Thymus (tissue), 14 donors: ENCODE data around the gene B4GALT1. TPM values are rescaled to one million over a fixed set of nuclear protein-coding genes. Genes with fewer than 3 reads are reported as not detected.
A peak's percentile ranks its signal among the peaks of the same experiment; 100 is the strongest.

Experiments used
- DNase-seq, 9 donors: peaks; one replicate each; pipeline ENCODE4 v3.0.0-alpha.2; 2013; ENCODE audit warnings: low spot score in 9 of 9, low read depth in 6 of 9, missing footprints in 1 of 9
- H3K27ac ChIP-seq, 2 donors: one replicate each; pipeline ENCODE4 v1.5.1; 2013; ENCODE audit warnings: control low read depth in 1 of 2, low read depth in 1 of 2, low read length in 1 of 2, mild to moderate bottlenecking in 1 of 2, moderate library complexity in 1 of 2
- H3K27me3 ChIP-seq, 2 donors: one replicate each; pipeline ENCODE4 v1.5.1; 2013; ENCODE audit warnings: low read length in 1 of 2; ENCODE audit not compliant: control insufficient read depth in 2 of 2, insufficient read depth in 1 of 2
- H3K36me3 ChIP-seq, 2 donors: one replicate each; pipeline ENCODE4 v1.5.1; 2013; ENCODE audit warnings: low read length in 1 of 2, mild to moderate bottlenecking in 1 of 2, moderate library complexity in 1 of 2; ENCODE audit not compliant: control insufficient read depth in 2 of 2, insufficient read depth in 2 of 2
- H3K4me1 ChIP-seq, 2 donors: one replicate each; pipeline ENCODE4 v1.5.1; 2013; ENCODE audit warnings: low read length in 2 of 2; ENCODE audit not compliant: control insufficient read depth in 2 of 2, insufficient read depth in 2 of 2
- H3K4me3 ChIP-seq, 2 donors: one replicate each; pipeline ENCODE4 v1.5.1; 2013; ENCODE audit warnings: low read length in 2 of 2, control low read depth in 1 of 2, mild to moderate bottlenecking in 1 of 2
- H3K9me3 ChIP-seq, 2 donors: one replicate each; pipeline ENCODE4 v1.5.1; 2013; ENCODE audit warnings: low read length in 1 of 2, mild to moderate bottlenecking in 1 of 2; ENCODE audit not compliant: control insufficient read depth in 2 of 2, insufficient read depth in 1 of 2
- WGBS: extraction: QIAGEN DNeasy Blood & Tissue Kit; methylation state at CpG from one replicate; pipeline ENCODE4 v1.1.7; 2013; 5-methylcytosine and 5-hydroxymethylcytosine counted together
- long read RNA-seq, 10 donors: transcript quantifications; one replicate each; lab custom pipeline, GENCODE V29; 2026
- polyA plus RNA-seq: library from polyadenylated mRNA; stranded (reverse); fragments of 200-250 nt; gene quantifications from one replicate; pipeline ENCODE4 v1.2.3, GENCODE V29; 2013
- total RNA-seq: library from RNA; stranded (reverse); fragments of 120-200 nt; gene quantifications from one replicate; pipeline ENCODE4 v1.2.4, GENCODE V29; 2013
- donor health status: healthy.

Gene B4GALT1, protein sequence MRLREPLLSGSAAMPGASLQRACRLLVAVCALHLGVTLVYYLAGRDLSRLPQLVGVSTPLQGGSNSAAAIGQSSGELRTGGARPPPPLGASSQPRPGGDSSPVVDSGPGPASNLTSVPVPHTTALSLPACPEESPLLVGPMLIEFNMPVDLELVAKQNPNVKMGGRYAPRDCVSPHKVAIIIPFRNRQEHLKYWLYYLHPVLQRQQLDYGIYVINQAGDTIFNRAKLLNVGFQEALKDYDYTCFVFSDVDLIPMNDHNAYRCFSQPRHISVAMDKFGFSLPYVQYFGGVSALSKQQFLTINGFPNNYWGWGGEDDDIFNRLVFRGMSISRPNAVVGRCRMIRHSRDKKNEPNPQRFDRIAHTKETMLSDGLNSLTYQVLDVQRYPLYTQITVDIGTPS
- 6.9 TPM for total RNA-seq
- polyA plus RNA-seq, result 37.1 TPM
- long read RNA-seq, donor 1, full-length matches to known transcripts, result 2 of 2 reads
- long read RNA-seq, donor 1, partial matches to known transcripts, result 0 of 2 reads
- long read RNA-seq, donor 1, other reads (novel, unspliced or antisense), result 0 of 2 reads
- long read RNA-seq, donor 2, result 0 reads
- long read RNA-seq, donor 3, full-length matches to known transcripts, result 12 of 12 reads
- long read RNA-seq, donor 3, partial matches to known transcripts, result 0 of 12 reads
- long read RNA-seq, donor 3, other reads (novel, unspliced or antisense), result 0 of 12 reads
- long read RNA-seq, donor 4, full-length matches to known transcripts, result 5 of 5 reads
- long read RNA-seq, donor 4, partial matches to known transcripts, result 0 of 5 reads
- long read RNA-seq, donor 4, other reads (novel, unspliced or antisense), result 0 of 5 reads
- long read RNA-seq, donor 5, full-length matches to known transcripts, result 11 of 11 reads
- long read RNA-seq, donor 5, partial matches to known transcripts, result 0 of 11 reads
- long read RNA-seq, donor 5, other reads (novel, unspliced or antisense), result 0 of 11 reads
- long read RNA-seq, donor 6, full-length matches to known transcripts, result 7 of 7 reads
- long read RNA-seq, donor 6, partial matches to known transcripts, result 0 of 7 reads
- long read RNA-seq, donor 6, other reads (novel, unspliced or antisense), result 0 of 7 reads
- long read RNA-seq, donor 7, full-length matches to known transcripts, result 6 of 6 reads
- long read RNA-seq, donor 7, partial matches to known transcripts, result 0 of 6 reads
- long read RNA-seq, donor 7, other reads (novel, unspliced or antisense), result 0 of 6 reads
- long read RNA-seq, donor 8, full-length matches to known transcripts, result 5 of 5 reads
- long read RNA-seq, donor 8, partial matches to known transcripts, result 0 of 5 reads
- long read RNA-seq, donor 8, other reads (novel, unspliced or antisense), result 0 of 5 reads
- long read RNA-seq, donor 9, full-length matches to known transcripts, result 7 of 7 reads
- long read RNA-seq, donor 9, partial matches to known transcripts, result 0 of 7 reads
- long read RNA-seq, donor 9, other reads (novel, unspliced or antisense), result 0 of 7 reads
- long read RNA-seq, donor 10, full-length matches to known transcripts, result 17 of 17 reads
- long read RNA-seq, donor 10, partial matches to known transcripts, result 0 of 17 reads
- long read RNA-seq, donor 10, other reads (novel, unspliced or antisense), result 0 of 17 reads

DNA sequence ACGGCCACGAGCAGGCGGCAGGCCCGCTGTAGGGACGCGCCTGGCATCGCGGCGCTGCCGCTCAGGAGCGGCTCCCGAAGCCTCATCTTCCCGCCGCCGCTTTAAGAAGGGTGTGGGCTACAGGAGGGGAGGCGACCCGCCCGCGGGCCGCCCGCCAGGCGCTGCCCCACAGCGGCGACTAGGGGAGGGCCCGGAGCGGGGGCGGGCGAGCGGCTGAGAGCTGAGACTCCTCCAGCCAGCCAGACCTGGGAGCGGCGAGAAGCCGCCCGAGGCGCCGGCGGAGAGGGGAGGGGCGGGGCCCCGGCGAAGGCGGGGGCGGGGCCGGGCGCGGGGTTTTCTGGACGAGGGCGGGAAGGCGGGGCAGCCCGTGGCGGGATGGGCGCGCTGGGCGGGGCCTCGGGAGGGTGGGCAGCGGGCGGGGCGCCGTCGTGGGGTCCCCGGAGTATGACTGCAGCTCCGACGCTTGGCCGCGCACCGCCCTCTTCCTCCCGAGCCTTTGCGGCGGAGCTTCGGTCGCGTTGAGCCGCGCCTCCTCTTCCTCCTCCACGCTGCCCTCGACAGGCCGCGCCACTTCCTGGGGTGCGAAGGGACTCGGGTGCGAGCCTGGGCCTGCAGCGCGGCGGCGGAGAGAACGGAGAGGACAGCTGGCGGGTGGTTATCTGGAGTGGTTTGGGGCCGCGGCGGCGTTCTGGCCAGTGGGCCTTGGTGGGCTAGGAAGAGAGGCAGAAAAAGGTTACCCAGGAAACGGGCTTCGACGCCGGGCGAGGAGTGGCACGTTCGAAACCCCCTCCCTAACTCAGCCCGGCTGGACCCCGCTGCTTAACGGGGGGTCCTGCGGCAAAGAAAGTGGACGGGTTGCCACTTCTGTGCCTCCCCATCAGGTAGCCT is at the start of gene B4GALT1:
B4GALT1 (minus strand) TSS at position 253 of the 888 bp plus-strand sequence; CDS start at position 86, 167 bp downstream.
- no peaks in the 10 kb centered on the region for H3K9me3 ChIP-seq
- peak in 8 of 9 donors; percentile 75 to 96 (median 90) for DNase-seq
- H3K36me3 ChIP-seq, result no peaks in the 10 kb centered on the region
- peak within 1 kb of the TSS; percentile 75 to 88 for H3K4me3 ChIP-seq
- H3K27me3 ChIP-seq, result no peaks in the 10 kb centered on the region
- H3K4me1 ChIP-seq, result peaks cover 38 to 45% of the 10 kb centered on the region in 2 donors
- peak within 1 kb of the TSS; percentile 85 to 98 for H3K27ac ChIP-seq
- 1% methylated on average over 101 of the region's 101 CpGs for whole genome bisulfite sequencing

DNA sequence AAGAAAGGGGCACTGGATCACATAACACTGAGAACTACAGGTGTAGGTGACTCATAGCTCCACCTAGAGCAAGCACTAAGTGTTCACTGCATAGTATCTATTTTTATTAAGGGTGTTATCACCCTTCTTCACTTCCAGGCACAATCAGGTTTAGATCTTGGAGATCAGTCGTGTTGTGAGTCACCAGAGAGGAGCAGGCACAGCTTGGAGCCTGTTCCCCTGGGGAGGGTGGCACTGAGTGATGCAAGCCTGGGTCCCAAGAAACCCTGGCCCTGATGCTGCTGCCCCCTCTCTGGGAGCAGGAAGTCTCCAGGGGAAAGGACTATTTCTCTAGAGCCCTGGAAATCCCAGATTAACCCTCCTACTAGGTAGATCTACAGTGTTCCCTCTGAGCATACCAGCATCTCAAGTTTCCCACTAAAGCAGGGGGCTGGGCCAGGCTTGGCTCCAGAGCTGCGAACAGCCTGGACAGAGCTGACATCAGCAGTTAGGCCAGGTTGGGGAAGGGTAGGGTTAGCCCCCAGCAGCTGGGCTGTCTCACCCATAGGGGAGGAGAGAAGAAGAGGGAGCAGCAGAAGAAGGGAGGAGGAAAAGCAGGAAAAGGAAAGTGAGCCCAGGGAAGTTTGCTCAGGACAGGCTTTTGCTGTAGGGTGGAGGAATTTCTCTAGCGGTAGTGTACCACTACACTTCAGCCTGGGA is 44.7 kb upstream of the B4GALT1 start:
- no peak for DNase-seq
- peaks cover 0 to 5% of the 10 kb centered on the region in 2 donors for H3K4me1 ChIP-seq
- H3K36me3 ChIP-seq, result no peaks in the 10 kb centered on the region
- H3K27me3 ChIP-seq, result no peaks in the 10 kb centered on the region
- no peaks in the 10 kb centered on the region for H3K9me3 ChIP-seq
- WGBS, result 91% methylated on average over 3 of the region's 3 CpGs
- H3K27ac ChIP-seq, result peak overlapping the region in 1 of 2 donors; percentile 1
- H3K4me3 ChIP-seq, result no peak overlapping the region

- no peak for DNase-seq
- H3K36me3 ChIP-seq, result no peaks in the 10 kb centered on the region
- 98% methylated on average over 4 of the region's 4 CpGs for WGBS
- no peak overlapping the region for H3K4me3 ChIP-seq
- H3K27me3 ChIP-seq, result no peaks in the 10 kb centered on the region
- no peak overlapping the region for H3K27ac ChIP-seq
- H3K4me1 ChIP-seq, result peaks cover 0 to 4% of the 10 kb centered on the region in 2 donors
- H3K9me3 ChIP-seq, result no peaks in the 10 kb centered on the region
These were observed 43.0 kb upstream of the B4GALT1 start for GRCh38 chr9:33210006-33210715.

GRCh38 chr9:33209394-33209793 is 42.3 kb upstream of the B4GALT1 start:
- DNase-seq, result no peak
- peaks cover 0 to under 1% of the 10 kb centered on the region in 2 donors for H3K4me1 ChIP-seq
- H3K9me3 ChIP-seq, result no peaks in the 10 kb centered on the region
- H3K36me3 ChIP-seq, result no peaks in the 10 kb centered on the region
- H3K27me3 ChIP-seq, result no peaks in the 10 kb centered on the region
- 93% methylated on average over 1 of the region's 1 CpG for WGBS
- H3K27ac ChIP-seq, result no peak overlapping the region
- no peak overlapping the region for H3K4me3 ChIP-seq

DNA sequence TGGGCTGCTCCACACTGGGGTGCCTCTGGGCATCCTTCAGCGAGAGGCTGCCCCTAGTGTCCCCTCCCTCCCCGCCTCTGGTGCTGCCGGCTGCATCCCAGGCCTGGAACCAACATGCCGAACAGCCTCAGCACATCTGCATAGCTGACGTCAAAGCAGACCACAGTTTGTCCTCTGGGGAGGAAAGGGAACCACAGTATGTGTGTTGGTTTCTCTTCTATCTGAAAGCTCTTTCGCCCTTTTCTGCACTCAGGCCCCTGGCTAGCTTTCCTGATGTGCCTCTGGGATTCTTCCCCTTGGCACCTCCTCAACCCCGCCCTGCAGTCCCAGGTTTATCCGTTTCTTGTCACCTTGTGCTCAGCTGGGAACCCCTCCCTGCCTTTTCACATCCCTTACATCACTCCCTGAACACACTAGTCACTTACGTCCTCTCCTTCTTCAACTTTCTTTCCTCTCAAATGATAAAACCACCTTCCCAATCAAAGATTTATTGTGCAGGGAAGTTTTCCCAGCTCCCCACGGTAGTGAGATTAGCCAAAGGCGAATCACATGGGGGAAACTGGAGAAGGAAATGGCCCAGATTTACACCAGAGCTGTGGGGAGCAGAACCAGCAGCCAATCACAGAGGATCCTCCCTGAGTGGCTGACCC is 35.5 kb upstream of the B4GALT1 start:
- DNase-seq, result peak in 5 of 9 donors; percentile 32 to 76 (median 46)
- 38% methylated on average over 11 of the region's 11 CpGs for WGBS
- Histone ChIP-seq H3K9me3 (no peaks in the 10 kb centered on the region), H3K4me1 (peaks cover 14% of the 10 kb centered on the region in 2 donors), H3K36me3 (no peaks in the 10 kb centered on the region), H3K27ac (peak overlapping the region in 1 of 2 donors; percentile 20), H3K27me3 (no peaks in the 10 kb centered on the region), H3K4me3 (no peak overlapping the region)

DNA sequence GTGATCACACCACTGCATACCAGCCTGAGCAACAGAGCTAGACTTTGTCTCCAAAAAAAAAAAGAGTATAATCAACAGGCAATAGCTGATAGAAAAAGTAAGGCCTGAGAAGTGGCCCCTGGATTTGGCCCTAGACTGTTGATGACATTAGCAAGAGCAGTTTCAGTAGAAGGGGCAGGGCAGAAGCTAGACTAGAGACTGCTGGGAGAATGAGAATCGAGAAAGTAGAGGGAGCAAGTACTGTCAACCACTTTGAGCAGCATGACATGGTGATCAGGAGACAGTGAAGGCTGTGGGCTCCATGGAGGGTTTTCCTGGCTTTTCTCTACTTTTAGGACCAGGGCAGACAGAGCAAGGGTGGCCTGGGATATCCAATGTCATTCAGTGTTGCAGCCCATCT is 34.9 kb upstream of the B4GALT1 start:
- Histone ChIP-seq H3K27me3 (no peaks in the 10 kb centered on the region), H3K9me3 (no peaks in the 10 kb centered on the region), H3K4me3 (no peak overlapping the region), H3K27ac (no peak overlapping the region), H3K36me3 (no peaks in the 10 kb centered on the region), H3K4me1 (peaks cover 14% of the 10 kb centered on the region in 2 donors)
- no peak for DNase-seq
- WGBS, result 95% methylated on average over 1 of the region's 1 CpG

- no peak for DNase-seq
- no peak overlapping the region for H3K4me3 ChIP-seq
- no peak overlapping the region for H3K27ac ChIP-seq
- no peaks in the 10 kb centered on the region for H3K27me3 ChIP-seq
- H3K9me3 ChIP-seq, result no peaks in the 10 kb centered on the region
- peaks cover 11 to 14% of the 10 kb centered on the region in 2 donors for H3K4me1 ChIP-seq
- 95% methylated on average over 6 of the region's 6 CpGs for WGBS
- no peaks in the 10 kb centered on the region for H3K36me3 ChIP-seq
These were observed 31.0 kb upstream of the B4GALT1 start for GRCh38 chr9:33198165-33198564.
